Activated CD4-positive, alpha-beta T cell treated with anti-CD3 and anti-CD28 coated beads for 24 hours (primary cell): ENCODE data around the gene CES5A.
"Not testable (repeated sequence)": the region's sequence is repeated elsewhere in the genome, so short reads cannot be mapped to it uniquely, and the experiment has no call there.

Experiments used
- DNase-seq, 2 donors: peaks; one replicate each; pipeline ENCODE4 v3.0.0-alpha.2; 2020; ENCODE audit warnings: low read depth in 2 of 2

CES5A gene

DNA sequence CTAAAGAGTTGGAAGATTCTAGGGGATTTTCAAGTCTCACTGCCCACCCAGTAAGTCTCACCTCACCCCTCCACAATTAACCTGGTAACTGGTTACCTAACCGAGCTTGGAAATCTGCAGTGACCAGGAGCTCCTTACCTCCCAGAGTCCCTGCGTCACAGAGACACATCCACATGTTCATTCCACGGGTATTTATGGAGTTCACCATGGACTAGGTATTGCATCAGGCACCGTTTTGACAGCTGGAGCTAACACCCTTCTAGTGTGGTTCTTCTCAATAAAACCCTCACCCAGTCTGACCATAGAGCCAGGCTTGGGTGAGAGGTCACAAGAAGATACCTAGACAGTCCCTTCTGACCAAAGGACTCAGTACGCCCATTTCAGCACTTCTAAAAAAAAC is 2.1 kb downstream of the CES5A start:
- no peak for DNase-seq

GRCh38 chr16:55872130-55872529 is 3.0 kb downstream of the CES5A start:
- no peak for DNase-seq

GRCh38 chr16:55871411-55872038 is 3.6 kb downstream of the CES5A start:
- no peak for DNase-seq

- DNase-seq = no peak
Observed at GRCh38 chr16:55868980-55869379, 6.2 kb downstream of the CES5A start.

- no peak for DNase-seq
Observed at GRCh38 chr16:55868137-55868536, 7.0 kb downstream of the CES5A start.

- no peak for DNase-seq
Observed at GRCh38 chr16:55861288-55861687, 13.9 kb downstream of the CES5A start.

GRCh38 chr16:55857650-55858049 is 17.5 kb downstream of the CES5A start:
- not testable (repeated sequence) for DNase-seq

DNA sequence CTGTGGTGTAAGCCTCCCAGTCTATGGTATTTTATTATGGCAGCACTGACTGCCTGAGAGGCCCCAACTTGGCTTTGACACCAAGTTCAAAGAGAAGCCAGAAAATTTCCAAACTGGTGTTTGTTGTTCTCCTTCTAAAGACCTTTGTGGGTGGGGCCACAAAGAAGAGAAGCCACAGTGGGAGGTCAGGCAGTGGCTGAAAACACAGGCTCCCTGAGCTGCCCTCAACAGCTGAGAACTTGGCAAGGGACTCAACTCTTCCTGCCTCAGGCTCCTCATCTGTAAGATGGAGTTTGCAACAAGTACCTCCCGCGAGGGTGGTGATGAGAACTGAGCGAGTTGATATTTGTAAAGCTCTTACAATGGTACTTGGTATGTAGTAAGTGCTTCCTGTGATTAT is 18.2 kb downstream of the CES5A start:
- DNase-seq = no peak

- DNase-seq = no peak
Observed at GRCh38 chr16:55853114-55853513, 22.1 kb downstream of the CES5A start.

DNA sequence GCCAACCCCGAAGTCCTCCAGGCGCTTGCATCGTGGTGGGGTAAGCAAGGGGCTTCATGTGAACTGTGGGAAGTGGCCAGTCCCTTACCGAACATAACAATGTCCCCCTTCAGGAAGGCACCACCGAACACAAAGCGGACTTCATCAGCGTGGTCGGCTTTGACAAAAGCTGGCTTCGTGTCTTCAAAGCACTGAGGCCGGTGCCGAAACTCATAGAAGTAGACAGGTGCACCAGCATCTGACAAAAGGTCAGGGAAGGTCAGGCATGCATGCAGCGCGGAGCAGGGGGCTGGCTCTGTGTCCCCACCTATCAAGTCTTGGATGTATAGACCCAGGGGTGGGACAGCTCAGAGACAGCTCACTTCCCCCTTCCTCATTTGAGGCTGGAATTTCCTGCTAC is 25.6 kb downstream of the CES5A start:
- DNase-seq = no peak

GRCh38 chr16:55846598-55847346 is 28.4 kb downstream of the CES5A start:
- DNase-seq = no peak

GRCh38 chr16:55843105-55843395 is 32.1 kb downstream of the CES5A start:
- no peak for DNase-seq

DNA sequence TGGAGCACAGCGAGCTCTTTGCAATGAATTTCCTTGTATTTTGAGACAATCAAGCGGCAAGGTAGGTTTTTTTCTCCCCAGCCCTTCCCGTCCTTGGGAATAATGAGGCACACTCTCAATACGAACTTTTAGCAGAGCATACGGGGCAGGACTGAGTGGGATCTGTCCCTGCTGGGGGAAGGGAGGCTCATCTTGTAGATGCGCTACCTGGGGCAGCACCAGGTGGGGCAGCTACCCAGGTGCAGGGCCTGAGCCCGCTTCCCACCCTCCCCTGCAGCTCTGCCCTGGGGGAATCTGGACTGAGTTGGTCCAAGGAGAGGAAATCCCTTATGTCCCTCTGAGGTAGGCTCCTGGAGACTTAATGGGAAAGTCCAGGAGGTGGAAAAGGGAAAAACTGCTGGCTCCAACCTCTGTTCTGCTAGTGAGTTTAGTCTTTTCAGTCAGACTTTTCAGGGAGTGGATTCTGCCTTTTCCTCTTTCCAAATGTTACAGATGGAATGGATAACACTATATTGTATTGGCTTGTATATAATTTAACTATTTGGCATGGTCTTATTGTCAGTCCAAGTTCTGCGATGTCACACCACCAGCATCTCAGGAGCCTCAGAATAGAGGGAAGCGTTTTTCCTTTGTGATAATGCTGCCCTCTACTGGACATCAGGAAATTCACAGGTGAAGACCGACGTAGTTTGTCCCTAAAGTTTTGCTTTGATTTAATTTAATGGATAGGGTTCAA is 32.6 kb downstream of the CES5A start:
- peak in 1 of 2 donors; percentile 17 for DNase-seq

- no peak for DNase-seq
Observed at GRCh38 chr16:55839115-55839514, 36.1 kb downstream of the CES5A start.

DNA sequence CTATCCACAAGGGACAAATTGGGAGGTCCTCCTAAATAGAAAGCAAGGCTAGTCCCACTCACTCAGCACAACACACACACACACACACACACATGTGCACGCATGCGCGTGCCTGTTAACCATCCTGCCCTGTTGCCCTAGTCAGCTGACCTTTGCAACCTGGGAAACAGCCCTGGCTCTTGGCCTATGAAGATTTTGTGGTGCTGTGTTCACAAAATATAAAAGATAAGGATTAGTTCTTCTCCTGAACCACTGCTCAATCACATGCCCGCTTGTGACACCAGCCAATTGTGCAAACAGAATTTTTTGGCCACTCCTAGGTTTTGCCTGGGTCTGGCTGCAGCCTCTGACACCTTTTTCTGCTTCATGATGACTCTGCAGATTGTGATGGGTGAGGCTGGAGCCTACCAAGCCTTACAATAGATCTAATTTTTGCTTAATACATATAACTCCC is 39.0 kb downstream of the CES5A start:
- DNase-seq = no peak

- no peak for DNase-seq
Observed at GRCh38 chr16:55835581-55835980, 39.6 kb downstream of the CES5A start.

DNA sequence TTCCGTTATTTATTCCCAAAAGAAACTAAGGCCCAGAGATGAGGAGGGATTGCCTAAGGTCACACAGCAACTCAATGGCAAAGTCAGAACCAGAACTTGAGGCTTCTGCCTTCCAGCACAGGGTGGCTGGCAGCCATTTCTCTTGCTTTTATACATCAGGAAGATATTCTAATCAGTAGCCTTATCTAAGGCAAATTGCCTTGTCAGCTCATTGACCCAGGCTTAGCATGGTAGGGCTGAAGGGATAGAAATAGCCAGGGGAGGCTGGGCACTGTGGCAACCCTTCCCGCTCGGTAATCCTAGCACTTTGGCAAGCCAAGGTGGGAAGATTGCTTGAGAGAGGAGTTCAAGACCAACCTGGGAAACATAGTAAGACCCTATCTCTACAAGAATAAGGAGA is 40.0 kb downstream of the CES5A start:
- DNase-seq = not testable (repeated sequence)

GRCh38 chr16:55834049-55834448 is 41.1 kb downstream of the CES5A start:
- DNase-seq = no peak

DNA sequence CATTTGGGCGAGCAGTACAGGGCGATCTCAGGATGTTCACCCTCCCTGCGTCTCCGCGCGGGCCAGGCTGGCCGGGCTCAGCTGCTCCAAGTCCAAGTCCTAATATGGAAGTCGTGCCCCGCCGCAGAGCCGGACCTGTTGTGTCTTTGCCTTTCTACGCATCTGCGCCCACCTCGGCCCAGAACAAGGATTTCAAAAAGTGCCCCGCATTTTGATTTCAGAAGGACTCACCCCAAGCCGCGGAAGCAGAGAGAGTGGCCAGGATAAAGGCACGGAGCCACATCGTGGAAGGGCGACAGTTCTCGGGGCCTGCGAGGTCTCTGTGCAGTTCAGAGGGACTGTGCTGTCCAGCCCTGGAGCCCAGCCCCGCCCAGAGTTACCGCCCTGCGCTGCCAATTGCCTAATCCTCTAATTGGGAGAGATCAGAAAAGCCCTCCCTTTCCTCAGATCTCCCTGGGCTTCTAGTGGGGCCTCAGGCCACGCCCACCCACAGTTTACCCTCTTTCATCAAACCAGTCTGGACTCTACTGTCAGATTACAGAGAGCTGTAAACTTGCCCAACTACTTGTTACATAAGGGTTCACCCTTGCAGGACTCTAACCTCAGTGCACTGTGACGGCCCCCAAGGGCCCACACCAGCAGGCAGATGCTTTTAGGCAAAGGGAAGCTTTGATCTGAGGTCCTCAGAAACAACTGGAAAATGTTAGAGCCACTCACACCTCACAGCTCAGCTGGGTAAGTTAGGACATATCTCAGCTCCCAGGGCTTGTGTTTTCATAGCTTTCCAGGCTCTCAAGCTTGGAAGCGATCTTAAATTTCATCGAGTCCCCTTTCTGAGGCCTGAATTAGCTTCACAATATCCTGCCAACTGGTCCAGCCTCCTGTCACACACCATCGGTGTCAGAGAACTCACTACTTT is 42.1 kb downstream of the CES5A start, which contains the start of gene CES1:
CES1 (minus strand) TSS at position 324 of the 919 bp plus-strand sequence; CDS start at position 283, 41 bp downstream.
- DNase-seq = no peak

DNA sequence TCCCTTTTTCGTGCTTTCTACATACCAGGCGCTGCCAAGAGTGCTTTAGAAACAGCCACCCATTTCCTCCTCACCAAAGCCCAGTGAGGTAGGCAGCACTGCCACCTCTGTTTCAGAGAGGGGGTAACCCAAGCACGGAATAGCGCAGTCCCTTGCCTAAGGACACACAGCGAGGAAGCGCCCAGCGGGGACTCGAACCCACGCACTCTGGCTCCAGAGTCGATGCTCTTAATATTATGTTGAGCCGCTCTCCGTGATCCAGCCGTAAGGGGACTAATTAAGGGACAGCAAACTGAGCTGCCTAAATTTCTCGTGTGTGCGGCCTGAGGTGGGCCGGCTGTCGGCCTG is 42.8 kb downstream of the CES5A start:
- DNase-seq = no peak

DNA sequence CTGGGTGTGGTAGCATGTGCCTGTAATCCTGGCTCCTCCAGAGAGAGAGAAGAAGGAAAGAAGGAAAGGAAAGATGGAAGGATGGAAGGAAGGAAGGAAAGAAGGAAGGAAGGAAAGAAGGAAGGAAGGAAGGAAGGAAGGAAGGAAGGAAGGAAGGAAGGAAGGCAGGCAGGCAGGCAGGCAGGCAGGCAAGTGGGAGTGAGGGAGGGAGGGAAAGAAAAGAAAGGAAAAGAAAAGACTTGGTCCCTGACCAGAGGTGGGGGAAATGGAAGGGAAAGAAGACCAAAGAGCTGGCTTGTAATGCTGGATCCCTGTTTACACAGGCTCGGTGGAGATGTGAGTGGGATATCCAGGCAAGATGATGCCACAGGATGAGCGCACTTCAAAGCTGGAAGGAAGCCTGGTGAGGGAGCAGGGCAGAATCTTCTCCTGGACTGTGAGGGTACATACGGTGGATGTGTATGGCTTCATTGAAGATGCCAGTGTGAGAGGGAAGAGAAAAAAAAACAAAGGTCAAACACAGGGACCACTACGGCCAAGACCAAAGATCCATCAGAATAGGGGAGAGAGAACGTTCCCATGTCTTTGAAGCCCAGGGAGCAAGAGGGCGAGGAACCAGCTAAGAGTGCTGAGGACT is 44.4 kb downstream of the CES5A start:
- no peak for DNase-seq
